Brain pericyte (primary cell): ENCODE data around the gene AMN.
"Not testable (repeated sequence)": the region's sequence is repeated elsewhere in the genome, so short reads cannot be mapped to it uniquely, and the experiment has no call there.

Source experiments
- DNase-seq: peaks from one replicate; pipeline ENCODE4 v3.0.0-alpha.2; 2012; ENCODE audit warnings: low read depth, low spot score

Gene AMN

GRCh38 chr14:102922490-102923200 is at the start of gene AMN:
Gene AMN, plus strand, starts transcription at chr14:102922663. Its CDS starts 26 bp downstream, at chr14:102922689.
- no peak for DNase-seq

DNA sequence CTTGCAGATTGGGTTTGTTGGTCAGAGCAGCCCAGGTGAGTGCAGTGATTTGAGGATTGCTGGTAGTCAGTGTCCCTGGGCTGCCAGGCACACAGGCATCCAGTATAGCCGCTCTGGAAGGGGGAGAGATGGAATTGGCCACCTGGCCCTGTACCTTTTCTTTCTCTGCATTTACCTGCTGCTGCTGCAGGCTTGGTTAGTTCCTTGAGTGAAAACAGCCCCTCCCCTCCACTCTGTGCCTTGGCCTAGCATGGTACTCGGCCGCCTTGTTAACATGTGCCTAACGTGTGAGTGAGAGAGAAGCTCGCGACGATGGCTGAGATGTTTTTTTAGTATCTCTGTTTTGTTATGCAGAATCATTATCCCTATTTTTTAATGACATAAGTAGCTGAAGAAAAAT is 49.3 kb upstream of the AMN start:
- DNase-seq: no peak

GRCh38 chr14:102873546-102874061 is 48.9 kb upstream of the AMN start:
- DNase-seq: no peak

GRCh38 chr14:102875652-102876051 is 46.8 kb upstream of the AMN start:
- no peak for DNase-seq

DNA sequence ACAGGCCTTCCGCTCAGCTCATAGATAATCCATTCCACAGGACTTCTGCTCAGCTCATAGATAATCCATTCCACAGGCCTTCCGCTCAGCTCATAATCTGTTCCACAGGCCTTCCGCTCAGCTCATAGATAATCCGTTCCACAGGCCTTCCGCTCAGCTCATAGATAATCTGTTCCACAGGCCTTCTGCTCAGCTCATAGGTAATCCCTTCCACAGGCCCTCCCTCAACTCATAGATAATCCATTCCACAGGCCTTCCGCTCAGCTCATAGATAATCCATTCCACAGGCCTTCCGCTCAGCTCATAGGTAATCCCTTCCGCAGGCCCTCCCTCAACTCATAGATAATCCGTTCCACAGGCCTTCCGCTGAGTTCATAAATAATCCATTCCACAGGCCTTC is 45.0 kb upstream of the AMN start:
- not testable (repeated sequence) for DNase-seq

DNA sequence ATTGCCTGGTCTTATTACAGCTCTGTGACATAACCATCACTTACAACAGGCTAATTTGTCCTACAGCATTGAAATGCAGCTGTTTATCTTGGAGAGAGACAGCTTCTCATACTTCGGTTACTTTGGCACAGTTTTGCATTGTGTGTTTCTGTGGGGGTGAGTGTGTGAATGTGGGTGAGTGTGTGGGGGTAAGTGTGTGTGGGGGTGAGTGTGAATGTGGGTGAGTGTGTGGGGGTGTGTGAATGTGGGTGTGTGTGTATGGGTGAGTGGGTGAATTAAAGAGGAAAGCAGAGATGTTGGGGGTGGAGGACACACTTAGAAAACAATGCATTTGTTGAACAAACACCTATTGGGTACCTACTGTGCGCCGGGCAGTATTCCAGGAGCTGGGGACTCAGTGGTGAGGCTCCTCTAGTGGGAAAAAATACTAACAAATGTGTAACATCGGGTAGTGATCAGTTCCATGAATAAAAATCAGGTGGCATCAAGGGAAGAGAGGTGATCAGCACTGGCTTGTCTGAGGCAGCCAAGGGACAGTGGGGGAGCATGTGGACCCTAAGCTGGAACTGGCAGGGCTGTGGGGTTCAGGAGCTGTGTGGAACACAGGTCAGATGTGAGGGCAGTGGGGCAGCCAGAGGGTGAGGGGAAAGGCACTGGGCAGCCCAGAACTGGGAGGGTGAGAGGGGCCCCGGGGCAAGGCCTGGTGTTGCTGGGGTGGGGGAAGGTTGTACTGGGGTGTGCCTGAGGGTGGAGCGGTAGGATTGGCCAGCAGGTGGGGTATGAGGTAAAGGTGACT is 44.1 kb upstream of the AMN start:
- no peak for DNase-seq

- DNase-seq: no peak
Measured at GRCh38 chr14:102878970-102879460, 43.4 kb upstream of the AMN start.

DNA sequence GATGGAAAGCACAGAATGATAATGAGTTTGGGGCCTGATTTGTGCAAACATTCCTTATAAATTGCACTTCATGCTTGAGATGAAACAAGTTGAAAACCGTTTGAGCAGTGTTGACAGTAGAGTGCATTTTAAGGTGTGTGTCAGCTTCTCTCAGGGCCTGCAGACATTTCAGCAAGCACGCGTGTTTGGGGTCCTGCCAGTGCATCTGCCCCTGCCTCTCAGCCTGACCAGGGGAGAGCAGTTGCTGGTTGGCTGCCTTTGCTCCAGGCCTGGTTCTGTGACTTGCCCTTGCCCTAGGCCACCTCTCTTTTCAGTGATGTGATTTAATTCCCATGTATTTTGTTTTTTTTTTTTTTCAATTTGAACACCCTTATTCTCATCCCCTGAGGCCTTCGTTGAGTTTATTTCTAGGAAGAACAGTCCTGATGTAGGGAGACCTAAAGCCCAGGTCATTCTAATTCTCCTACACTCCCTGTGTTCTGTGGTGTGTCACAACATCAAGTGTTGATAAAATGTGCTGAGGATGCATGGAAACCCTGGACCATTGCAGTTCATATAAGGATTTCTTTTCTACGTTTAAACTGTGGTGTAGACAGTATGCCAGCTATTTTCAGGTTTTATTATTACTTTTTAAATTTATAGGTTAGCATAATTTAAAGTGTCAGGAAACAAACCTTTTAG is 40.1 kb upstream of the AMN start:
- no peak for DNase-seq

DNA sequence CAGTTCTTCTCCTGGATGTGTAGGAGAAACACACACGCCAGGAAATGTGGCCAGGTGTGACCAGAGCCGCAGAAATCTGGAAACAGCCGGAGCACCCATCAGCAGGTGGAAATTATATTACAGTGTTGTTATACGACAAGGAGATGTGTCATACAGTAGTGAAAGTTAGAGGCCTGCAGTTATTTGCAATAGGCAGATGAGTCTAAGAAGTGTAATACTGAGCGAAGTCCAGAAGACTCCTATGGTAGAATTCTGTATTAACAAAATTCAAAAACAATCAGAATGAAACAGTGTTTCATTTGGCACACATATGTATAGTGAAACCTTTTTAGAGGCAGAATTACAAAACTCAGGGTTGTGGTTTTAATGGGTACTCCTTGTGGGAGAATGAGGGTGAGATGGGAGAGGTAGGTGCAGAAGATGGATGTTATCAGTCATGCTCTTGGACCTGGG is 39.3 kb upstream of the AMN start:
- DNase-seq: no peak

DNA sequence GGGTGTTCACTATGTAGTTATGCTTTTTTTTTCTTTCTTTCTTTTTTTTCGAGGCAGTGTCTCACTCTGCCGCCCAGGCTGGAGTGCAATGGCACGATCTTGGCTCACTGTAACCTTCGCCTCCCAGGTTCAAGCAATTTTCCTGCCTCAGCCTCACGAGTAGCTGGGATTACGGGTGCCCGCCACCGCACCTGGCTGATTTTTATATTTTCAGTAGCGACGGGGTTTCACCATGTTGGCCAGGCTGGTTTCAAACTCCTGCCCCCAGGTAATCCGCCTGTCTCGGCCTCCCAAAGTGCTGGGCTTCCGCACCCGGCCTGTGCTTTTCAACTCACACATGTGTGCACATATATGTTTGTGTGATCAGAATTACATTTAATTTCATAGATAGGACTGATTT is 38.9 kb upstream of the AMN start:
- no peak for DNase-seq

GRCh38 chr14:102885737-102886447 is 36.6 kb upstream of the AMN start:
- no peak for DNase-seq

- DNase-seq: no peak
Measured at GRCh38 chr14:102888748-102889147, 33.7 kb upstream of the AMN start.

DNA sequence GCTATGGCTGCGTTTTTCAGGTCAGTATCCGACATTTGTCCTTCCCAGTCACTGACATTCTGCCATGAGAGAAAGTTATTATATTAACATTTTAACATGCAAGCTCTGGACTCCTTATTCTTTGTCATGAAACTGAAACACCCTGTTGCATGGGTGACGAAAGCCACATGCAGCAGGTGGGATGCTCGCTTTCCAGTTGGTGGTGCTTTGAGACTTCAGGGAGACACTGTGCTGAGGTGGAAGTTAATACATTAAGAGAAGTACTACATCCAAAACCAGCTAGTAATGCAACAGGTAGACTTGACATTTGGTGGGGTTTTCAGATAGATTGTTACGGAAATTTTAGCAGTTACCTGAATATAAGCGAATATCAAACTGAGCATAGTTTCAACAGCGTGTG is 32.8 kb upstream of the AMN start:
- no peak for DNase-seq

GRCh38 chr14:102891111-102891510 is 31.4 kb upstream of the AMN start:
- DNase-seq: no peak

GRCh38 chr14:102891556-102891955 is 30.9 kb upstream of the AMN start:
- no peak for DNase-seq

DNA sequence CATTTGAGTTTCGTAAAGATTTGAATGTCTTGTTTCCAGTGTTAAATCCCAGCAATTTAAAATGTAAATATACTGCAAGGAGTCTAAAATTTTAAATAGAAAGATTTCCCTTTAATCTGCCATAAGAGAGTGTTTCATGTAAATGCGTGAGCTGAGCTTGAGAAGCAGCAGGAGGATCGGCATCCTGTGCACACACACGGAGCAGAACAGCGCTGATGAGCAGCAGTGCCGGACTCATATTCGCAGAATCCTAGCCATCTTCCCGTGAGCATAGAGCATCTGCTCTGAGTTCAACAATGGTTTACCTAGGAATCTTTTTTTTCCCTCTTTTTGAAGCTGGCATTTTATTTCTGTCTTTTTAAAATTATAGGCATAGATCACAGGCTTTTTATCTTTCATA is 29.8 kb upstream of the AMN start:
- no peak for DNase-seq

GRCh38 chr14:102893452-102893851 is 29.0 kb upstream of the AMN start:
- DNase-seq: peak; percentile 47

DNA sequence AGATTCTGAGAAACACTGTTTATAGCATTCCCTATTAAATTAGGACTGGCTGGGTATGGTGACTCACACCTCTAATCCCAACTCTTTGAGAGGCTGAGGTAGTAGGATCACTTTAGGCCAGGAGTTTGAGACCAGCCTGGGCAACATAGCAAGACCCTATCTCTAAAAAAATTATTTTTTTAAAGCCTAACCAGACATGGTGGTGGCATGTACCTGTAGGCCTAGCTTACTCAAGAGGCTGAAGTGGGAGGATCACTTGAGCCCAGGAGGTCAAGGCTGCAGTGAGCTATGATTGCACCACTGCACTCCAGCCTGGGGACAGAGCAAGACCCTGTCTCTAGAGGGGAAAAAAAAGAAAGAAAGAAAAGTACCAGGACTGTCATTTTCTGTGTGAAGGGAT is 25.7 kb upstream of the AMN start:
- not testable (repeated sequence) for DNase-seq

- DNase-seq: no peak
Measured at GRCh38 chr14:102897299-102898027, 25.0 kb upstream of the AMN start.

DNA sequence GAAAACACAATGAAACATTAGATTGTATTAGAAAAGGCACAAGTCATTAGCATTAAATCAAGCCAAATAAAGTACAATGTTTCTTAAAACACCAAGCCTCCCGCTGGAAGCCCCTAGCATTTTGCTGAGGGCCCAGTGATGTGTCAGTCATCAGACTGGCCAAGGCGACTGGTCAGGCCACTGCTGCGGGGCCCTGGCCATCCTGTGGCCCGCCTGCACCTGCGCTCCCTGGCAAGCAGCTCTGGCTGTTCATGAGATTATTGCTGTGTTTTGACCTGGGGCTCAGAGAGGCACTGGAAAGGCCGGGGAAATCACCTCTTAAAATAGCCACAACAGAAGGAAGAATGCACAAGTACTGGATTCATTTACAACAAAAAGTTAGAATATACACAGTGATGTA is 24.2 kb upstream of the AMN start:
- no peak for DNase-seq
